ENCODE data around the gene CHST1. TPM values are rescaled to one million over a fixed set of nuclear protein-coding genes. Genes with fewer than 3 reads are reported as not detected.

CHST1 gene
- 10 to 100 TPM in 1 of 9 donors, 1 to 10 TPM in 8; 1.1 to 13.5 (median 4.1) TPM for total RNA-seq
- polyA plus RNA-seq = 10 to 100 TPM in 1 of 3 donors, 1 to 10 TPM in 2; 2.5 to 12.1 (median 5.0) TPM
- long read RNA-seq, donor 1 = 0 reads
- long read RNA-seq, donor 2 = 0 reads
- long read RNA-seq, donor 3 = 0 reads
- long read RNA-seq, donor 4 = 0 reads
- long read RNA-seq, donor 5, transcript CHST1-201 (4 exons, 2,718 nt) = major isoform, 11 of 14 reads
- long read RNA-seq, donor 5, partial matches to known transcripts = 0 of 14 reads
- long read RNA-seq, donor 5, other reads (novel, unspliced or antisense) = 3 of 14 reads
- long read RNA-seq, donor 6, partial matches to known transcripts = 0 of 3 reads
- long read RNA-seq, donor 6, other reads (novel, unspliced or antisense) = 3 of 3 reads
- long read RNA-seq, donor 7 = 0 reads
- long read RNA-seq, donor 8, partial matches to known transcripts = 0 of 1 reads
- long read RNA-seq, donor 8, other reads (novel, unspliced or antisense) = 0 of 1 reads
- long read RNA-seq, donor 9 = 0 reads
- long read RNA-seq, donor 10, partial matches to known transcripts = 0 of 1 reads
- long read RNA-seq, donor 10, other reads (novel, unspliced or antisense) = 0 of 1 reads

- Histone ChIP-seq H3K4me3 (peak within 1 kb of the TSS in 2 of 4 donors; percentile 32 to 83), H3K9me3 (replicated peaks in 1 of 3) (no peaks in the 10 kb centered on the region), H3K4me1 (replicated peaks in 1 of 2) (peaks cover 10 to 11% of the 10 kb centered on the region in 2 donors), H3K27ac (peak within 1 kb of the TSS in 2 of 5 donors; percentile 36 to 54), H3K36me3 (replicated peaks in 1 of 2) (no peaks in the 10 kb centered on the region), H3K27me3 (peaks cover 19% of the 10 kb centered on the region)
- intact Hi-C loops (cut with DNase I) = loop anchor here in 1 of 2 donors (5.0 kb wide), 1 partner anchor 253 kb away; no protein-coding TSS in a partner anchor
- TF ChIP-seq POLR2A (IDR thresholded peaks at IDR 0.05) (peak in 1 of 2 donors; percentile 13), CTCF (IDR thresholded peaks at IDR 0.05) (no peak)
- DNase-seq = peak in 6 of 7 donors; percentile 49 to 72 (median 57)
- WGBS, 4 donors = 0 to 1% (median 0%) methylated on average over 1 to 95 of the region's 96 CpGs
These were observed at the start of gene CHST1 for GRCh38 chr11:45665206-45665932. CHST1 (minus strand) TSS chr11:45665622; CDS start chr11:45650923, 14,699 bp downstream.

GRCh38 chr11:45713573-45713972 lies 48.2 kb upstream of the CHST1 start:
- no peaks in the 10 kb centered on the region for H3K4me1 ChIP-seq (replicated peaks in 1 of 2)
- no peak overlapping the region for H3K4me3 ChIP-seq
- H3K27me3 ChIP-seq = peaks cover 9% of the 10 kb centered on the region
- no peak overlapping the region for H3K27ac ChIP-seq
- intact Hi-C loops (cut with DNase I) = no loop called here
- TF ChIP-seq POLR2A (IDR thresholded peaks at IDR 0.05) = no peak
- TF ChIP-seq CTCF (IDR thresholded peaks at IDR 0.05) = no peak
- no peaks in the 10 kb centered on the region for H3K36me3 ChIP-seq (replicated peaks in 1 of 2)
- no peak for DNase-seq
- no peaks in the 10 kb centered on the region for H3K9me3 ChIP-seq (replicated peaks in 1 of 3)
- 85 to 90% (median 87%) methylated on average over 2 of the region's 2 CpGs for WGBS, 4 donors

- Histone ChIP-seq H3K4me1 (replicated peaks in 1 of 2) (no peaks in the 10 kb centered on the region), H3K9me3 (replicated peaks in 1 of 3) (no peaks in the 10 kb centered on the region), H3K4me3 (no peak overlapping the region), H3K36me3 (replicated peaks in 1 of 2) (no peaks in the 10 kb centered on the region), H3K27me3 (peaks cover 9% of the 10 kb centered on the region), H3K27ac (no peak overlapping the region)
- WGBS, 4 donors = 65 to 77% (median 73%) methylated on average over 1 of the region's 1 CpG
- TF ChIP-seq POLR2A (IDR thresholded peaks at IDR 0.05) = no peak
- intact Hi-C loops (cut with DNase I) = no loop called here
- no peak for DNase-seq
These were observed 45.1 kb upstream of the CHST1 start for GRCh38 chr11:45710561-45710960.

- Histone ChIP-seq H3K36me3 (replicated peaks in 1 of 2) (no peaks in the 10 kb centered on the region), H3K27ac (no peak overlapping the region), H3K4me1 (replicated peaks in 1 of 2) (no peaks in the 10 kb centered on the region), H3K4me3 (no peak overlapping the region), H3K27me3 (peaks cover 9% of the 10 kb centered on the region), H3K9me3 (replicated peaks in 1 of 3) (no peaks in the 10 kb centered on the region)
- 66 to 72% (median 68%) methylated on average over 6 of the region's 6 CpGs for WGBS, 4 donors
- DNase-seq = no peak
- TF ChIP-seq CTCF (IDR thresholded peaks at IDR 0.05) (no peak), POLR2A (IDR thresholded peaks at IDR 0.05) (no peak)
- intact Hi-C loops (cut with DNase I) = no loop called here
These were observed 43.7 kb upstream of the CHST1 start for GRCh38 chr11:45708887-45709663.
